Measurements from ENCODE around the gene QSOX1. TPM values are rescaled to one million over a fixed set of nuclear protein-coding genes. Genes with fewer than 3 reads are reported as not detected.

Gene QSOX1
- total RNA-seq, 1 donor from 2014 or later, result 156 TPM

DNA sequence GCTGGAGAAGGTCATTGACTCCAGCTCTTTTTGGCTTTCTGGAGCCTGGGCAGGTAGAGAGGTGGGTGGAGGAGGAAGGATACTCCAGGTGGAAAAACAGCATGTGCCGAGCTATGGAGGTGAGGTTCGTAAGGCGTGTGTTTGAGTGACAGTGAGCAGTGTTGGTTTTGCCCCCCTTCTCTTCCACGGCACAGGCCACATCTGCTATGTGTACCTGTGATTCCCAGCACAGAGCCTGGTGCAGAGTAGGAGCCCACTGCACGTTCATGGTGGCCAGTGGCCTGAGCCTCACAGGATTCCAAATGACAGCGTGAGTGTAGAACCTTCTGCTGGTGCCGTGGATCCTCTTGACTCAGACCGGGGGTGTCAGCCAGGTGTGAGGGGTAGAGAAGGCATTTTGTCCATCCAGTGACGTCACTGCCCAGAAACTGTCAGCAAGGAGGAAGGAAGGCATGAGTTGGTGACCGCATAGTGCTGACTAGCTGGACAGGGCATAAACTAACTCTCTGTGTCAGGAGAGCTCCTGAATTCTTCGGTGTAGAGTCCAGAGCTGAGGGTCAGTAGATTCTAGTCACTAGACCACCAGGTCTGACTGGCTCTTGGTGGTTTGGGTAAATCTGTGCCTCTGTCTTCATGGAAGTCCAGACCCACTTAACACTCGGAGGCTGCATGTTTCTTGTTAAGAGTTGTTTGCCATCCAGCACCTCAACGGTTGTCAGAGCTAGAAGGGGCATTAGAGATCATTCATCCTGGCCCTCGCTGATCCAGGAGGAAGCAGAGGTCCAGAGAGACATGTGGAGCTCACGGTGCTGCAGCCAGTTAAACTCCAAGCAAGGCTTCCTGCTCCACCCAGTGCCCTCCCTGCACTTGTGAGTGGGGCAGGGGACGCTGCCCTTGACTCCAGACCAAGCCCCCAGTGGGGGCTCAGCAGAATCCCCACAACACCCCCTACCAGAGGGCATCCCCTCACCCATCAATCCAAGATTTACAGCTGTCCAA is 3.8 kb downstream of the QSOX1 start:
- Histone ChIP-seq H3K79me2 (ENCODE audit: insufficient read depth, low read length) (peaks cover 82% of the 10 kb centered on the region), H4K20me1 (ENCODE audit: insufficient read depth, low read length) (peaks cover 66% of the 10 kb centered on the region), H3K4me3 (ENCODE audit: insufficient read depth, low read depth, low read length) (no peak overlapping the region), H3K9ac (ENCODE audit: low read length) (no peak overlapping the region), H3K27ac (ENCODE audit: low read depth, low read length) (peak overlapping the region; percentile 73), H3K27me3 (ENCODE audit: insufficient read depth, low read length) (no peaks in the 10 kb centered on the region), H3K9me3 (ENCODE audit: insufficient read depth, low read depth, low read length) (no peaks in the 10 kb centered on the region), H3K4me1 (ENCODE audit: insufficient read depth, low read length) (peaks cover 30% of the 10 kb centered on the region), H3K4me2 (ENCODE audit: low read length) (peak overlapping the region; percentile 98), H2AFZ (ENCODE audit: low read depth, low read length) (no peak overlapping the region), H3K36me3 (ENCODE audit: insufficient read depth, low read length) (no peaks in the 10 kb centered on the region)
- Mint-ChIP-seq H3K27me3 (ENCODE audit: low read depth, unreplicated experiment) (no peaks in the 10 kb centered on the region), H3K9me3 (ENCODE audit: unreplicated experiment) (no peaks in the 10 kb centered on the region), H3K36me3 (ENCODE audit: low read depth, unreplicated experiment) (peaks cover 2% of the 10 kb centered on the region), H3K4me3 (ENCODE audit: unreplicated experiment) (peak overlapping the region; percentile 8), H3K27ac (ENCODE audit: unreplicated experiment) (no peak overlapping the region), H3K4me1 (ENCODE audit: low read depth, unreplicated experiment) (peaks cover 22% of the 10 kb centered on the region)
- no peak for DNase-seq (ENCODE audit: low read depth)
- no peak for FAIRE-seq
- TF ChIP-seq, protein P1, sequence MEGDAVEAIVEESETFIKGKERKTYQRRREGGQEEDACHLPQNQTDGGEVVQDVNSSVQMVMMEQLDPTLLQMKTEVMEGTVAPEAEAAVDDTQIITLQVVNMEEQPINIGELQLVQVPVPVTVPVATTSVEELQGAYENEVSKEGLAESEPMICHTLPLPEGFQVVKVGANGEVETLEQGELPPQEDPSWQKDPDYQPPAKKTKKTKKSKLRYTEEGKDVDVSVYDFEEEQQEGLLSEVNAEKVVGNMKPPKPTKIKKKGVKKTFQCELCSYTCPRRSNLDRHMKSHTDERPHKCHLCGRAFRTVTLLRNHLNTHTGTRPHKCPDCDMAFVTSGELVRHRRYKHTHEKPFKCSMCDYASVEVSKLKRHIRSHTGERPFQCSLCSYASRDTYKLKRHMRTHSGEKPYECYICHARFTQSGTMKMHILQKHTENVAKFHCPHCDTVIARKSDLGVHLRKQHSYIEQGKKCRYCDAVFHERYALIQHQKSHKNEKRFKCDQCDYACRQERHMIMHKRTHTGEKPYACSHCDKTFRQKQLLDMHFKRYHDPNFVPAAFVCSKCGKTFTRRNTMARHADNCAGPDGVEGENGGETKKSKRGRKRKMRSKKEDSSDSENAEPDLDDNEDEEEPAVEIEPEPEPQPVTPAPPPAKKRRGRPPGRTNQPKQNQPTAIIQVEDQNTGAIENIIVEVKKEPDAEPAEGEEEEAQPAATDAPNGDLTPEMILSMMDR (IDR thresholded peaks at IDR 0.05; ENCODE audit: insufficient read depth, low read depth, low read length), result no peak
- TF ChIP-seq EZH2 (IDR thresholded peaks at IDR 0.05; ENCODE audit: insufficient read depth, low read length), result no peak

DNA sequence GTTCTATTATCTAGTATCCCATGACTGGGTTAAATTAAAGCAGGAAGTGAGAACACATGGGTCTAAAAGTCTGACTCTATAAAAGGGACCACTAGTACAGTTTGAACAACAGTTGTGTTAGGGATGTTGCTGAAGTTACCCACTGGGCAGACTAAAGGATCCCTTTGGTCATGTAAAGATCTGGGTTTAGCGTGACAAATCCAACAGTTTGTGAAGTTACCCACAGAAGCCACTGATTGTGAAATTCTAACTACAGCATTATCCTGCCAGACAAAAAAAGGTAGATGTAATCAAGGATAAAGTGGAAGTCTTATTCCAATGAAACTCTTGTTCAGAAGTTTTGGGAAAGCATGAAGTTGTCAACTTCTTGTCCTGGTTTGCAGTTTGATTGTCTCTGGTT is 5.7 kb downstream of the QSOX1 start:
- H3K27me3 ChIP-seq (ENCODE audit: insufficient read depth, low read length), result no peaks in the 10 kb centered on the region
- Mint-ChIP-seq H3K4me1 (ENCODE audit: low read depth, unreplicated experiment) (peaks cover 22% of the 10 kb centered on the region), H3K4me3 (ENCODE audit: unreplicated experiment) (no peak overlapping the region), H3K27me3 (ENCODE audit: low read depth, unreplicated experiment) (no peaks in the 10 kb centered on the region), H3K36me3 (ENCODE audit: low read depth, unreplicated experiment) (peaks cover 8% of the 10 kb centered on the region), H3K9me3 (ENCODE audit: unreplicated experiment) (no peaks in the 10 kb centered on the region), H3K27ac (ENCODE audit: unreplicated experiment) (no peak overlapping the region)
- H3K4me3 ChIP-seq (ENCODE audit: insufficient read depth, low read depth, low read length), result no peak overlapping the region
- no peaks in the 10 kb centered on the region for H3K36me3 ChIP-seq (ENCODE audit: insufficient read depth, low read length)
- peaks cover 25% of the 10 kb centered on the region for H3K4me1 ChIP-seq (ENCODE audit: insufficient read depth, low read length)
- no peak for TF ChIP-seq EZH2 (IDR thresholded peaks at IDR 0.05; ENCODE audit: insufficient read depth, low read length)
- TF ChIP-seq, protein P1 (IDR thresholded peaks at IDR 0.05; ENCODE audit: insufficient read depth, low read depth, low read length), result no peak
- peaks cover 95% of the 10 kb centered on the region for H3K79me2 ChIP-seq (ENCODE audit: insufficient read depth, low read length)
- no peaks in the 10 kb centered on the region for H3K9me3 ChIP-seq (ENCODE audit: insufficient read depth, low read depth, low read length)
- FAIRE-seq (no peak), DNase-seq (ENCODE audit: low read depth) (no peak)
- no peak overlapping the region for H3K4me2 ChIP-seq (ENCODE audit: low read length)
- no peak overlapping the region for H3K27ac ChIP-seq (ENCODE audit: low read depth, low read length)
- no peak overlapping the region for H3K9ac ChIP-seq (ENCODE audit: low read length)
- no peak overlapping the region for H2AFZ ChIP-seq (ENCODE audit: low read depth, low read length)
- H4K20me1 ChIP-seq (ENCODE audit: insufficient read depth, low read length), result peaks cover 82% of the 10 kb centered on the region

DNA sequence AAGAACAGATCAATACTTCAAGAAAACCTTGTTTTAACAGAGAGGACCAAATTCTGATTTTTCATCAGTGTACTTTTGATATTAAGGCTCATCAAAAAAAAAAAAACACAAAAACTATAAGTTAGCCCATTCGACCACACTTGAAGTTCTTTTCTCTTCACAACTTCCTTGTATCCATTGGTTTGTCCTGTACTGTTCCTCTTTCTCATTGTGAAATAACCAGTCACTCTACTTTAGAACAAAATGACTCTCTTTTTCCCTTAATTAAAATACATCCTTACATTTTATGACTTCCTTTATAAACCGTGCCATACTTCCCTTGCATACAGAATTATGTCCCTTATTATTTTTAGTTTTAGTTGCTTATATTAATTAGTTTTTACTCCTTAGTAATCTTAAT is 8.4 kb downstream of the QSOX1 start:
- Mint-ChIP-seq H3K4me3 (ENCODE audit: unreplicated experiment) (no peak overlapping the region), H3K27ac (ENCODE audit: unreplicated experiment) (no peak overlapping the region), H3K27me3 (ENCODE audit: low read depth, unreplicated experiment) (no peaks in the 10 kb centered on the region), H3K36me3 (ENCODE audit: low read depth, unreplicated experiment) (peaks cover 8% of the 10 kb centered on the region), H3K9me3 (ENCODE audit: unreplicated experiment) (no peaks in the 10 kb centered on the region), H3K4me1 (ENCODE audit: low read depth, unreplicated experiment) (peaks cover 2% of the 10 kb centered on the region)
- Histone ChIP-seq H3K4me3 (ENCODE audit: insufficient read depth, low read depth, low read length) (no peak overlapping the region), H3K79me2 (ENCODE audit: insufficient read depth, low read length) (peaks cover 96% of the 10 kb centered on the region), H3K9ac (ENCODE audit: low read length) (no peak overlapping the region), H3K27ac (ENCODE audit: low read depth, low read length) (no peak overlapping the region), H3K36me3 (ENCODE audit: insufficient read depth, low read length) (peaks cover 5% of the 10 kb centered on the region), H3K4me2 (ENCODE audit: low read length) (no peak overlapping the region), H3K27me3 (ENCODE audit: insufficient read depth, low read length) (no peaks in the 10 kb centered on the region), H4K20me1 (ENCODE audit: insufficient read depth, low read length) (peaks cover 84% of the 10 kb centered on the region), H2AFZ (ENCODE audit: low read depth, low read length) (no peak overlapping the region), H3K9me3 (ENCODE audit: insufficient read depth, low read depth, low read length) (no peaks in the 10 kb centered on the region), H3K4me1 (ENCODE audit: insufficient read depth, low read length) (peaks cover 3% of the 10 kb centered on the region)
- FAIRE-seq (no peak), DNase-seq (ENCODE audit: low read depth) (no peak)
- TF ChIP-seq EZH2 (IDR thresholded peaks at IDR 0.05; ENCODE audit: insufficient read depth, low read length), result no peak
- TF ChIP-seq, protein P1 (IDR thresholded peaks at IDR 0.05; ENCODE audit: insufficient read depth, low read depth, low read length), result no peak

All from astrocyte (in vitro differentiated cells and primary cell).